HEK293 (cell line): Measurements from ENCODE around the gene COPS3.

Source experiments
- CTCF ChIA-PET: fragments of 350-600 bp; formaldehyde crosslinking; extraction: SDS; loops from one replicate; lab custom pipeline; 2021; ENCODE audit warnings: antibody characterized with exemption; lab: Yijun Ruan, JAX
- POLR2A ChIA-PET: fragments of 300-600 bp; formaldehyde crosslinking; extraction: SDS; loops from one replicate; lab custom pipeline; 2020; ENCODE audit warnings: antibody characterized with exemption, inconsistent platforms; lab: Yijun Ruan, JAX
- H3K27ac ChIP-seq: fragments of 200-500 bp; sonication (Bioruptor generic); 2 replicates; pipeline ENCODE4 v1.5.1; 2014; ENCODE audit warnings: low read depth, low read length, control low read depth, inconsistent platforms; ENCODE audit errors: extremely low read depth
- H3K36me3 ChIP-seq, 2 experiments: fragments of 200-500 bp in 1 of 2; sonication (Bioruptor generic) in 1 of 2; 1 replicate in 1 of 2; 2 replicates in 1 of 2; pipeline ENCODE4 v1.5.1; 2014 to 2017; ENCODE audit warnings: inconsistent platforms in 2 of 2, low read length in 2 of 2; ENCODE audit not compliant: control insufficient read depth in 2 of 2, insufficient read depth in 1 of 2
- H3K4me1 ChIP-seq: fragments of 200-500 bp; sonication (Bioruptor generic); 2 replicates; pipeline ENCODE4 v1.5.1; 2014; ENCODE audit warnings: mild to moderate bottlenecking, low read length, inconsistent platforms; ENCODE audit not compliant: control insufficient read depth, insufficient read depth
- H3K4me3 ChIP-seq: 2 replicates; pipeline ENCODE4 v1.5.1; 2011; ENCODE audit warnings: low read depth, mild to moderate bottlenecking, control low read depth, low read length, moderate library complexity
- H3K9me3 ChIP-seq: fragments of 200-500 bp; sonication (Bioruptor generic); 2 replicates; pipeline ENCODE4 v1.5.1; 2014; ENCODE audit warnings: low read depth, low read length, inconsistent platforms; ENCODE audit not compliant: control insufficient read depth, insufficient read depth
- EGR2 ChIP-seq: fragments of 450-650 bp; formaldehyde crosslinking; IDR thresholded peaks from 2 replicates; pipeline ENCODE4 v1.5.1; 2016; ENCODE audit warnings: low read depth, missing biosample characterization, missing genetic modification characterization
- KLF10 ChIP-seq: fragments of 450-650 bp; IDR thresholded peaks from 2 replicates; pipeline ENCODE4 v1.5.1; 2018; ENCODE audit warnings: missing biosample characterization, mild to moderate bottlenecking, missing genetic modification characterization
- SALL2 ChIP-seq: fragments of 450-650 bp; formaldehyde crosslinking; IDR thresholded peaks from 2 replicates; pipeline ENCODE4 v1.5.0; 2017; ENCODE audit warnings: missing biosample characterization, mild to moderate bottlenecking, missing genetic modification characterization, borderline replicate concordance
- ZFHX2 ChIP-seq: fragments of 450-650 bp; formaldehyde crosslinking; conservative IDR thresholded peaks from 2 replicates; pipeline ENCODE4 v1.5.1; 2016; ENCODE audit warnings: missing biosample characterization, missing genetic modification characterization
- ZFP69B ChIP-seq: fragments of 450-650 bp; formaldehyde crosslinking; IDR thresholded peaks from 2 replicates; pipeline ENCODE4 v1.5.1; 2016; ENCODE audit warnings: missing biosample characterization, missing genetic modification characterization
- ZIC2 ChIP-seq: fragments of 450-650 bp; formaldehyde crosslinking; IDR thresholded peaks from 2 replicates; pipeline ENCODE4 v1.5.1; 2016; ENCODE audit warnings: missing biosample characterization, missing genetic modification characterization
- ZNF112 ChIP-seq: fragments of 450-650 bp; formaldehyde crosslinking; IDR thresholded peaks from 2 replicates; pipeline ENCODE4 v1.5.0; 2017; ENCODE audit warnings: missing biosample characterization, missing genetic modification characterization
- ZNF114 ChIP-seq: fragments of 450-650 bp; formaldehyde crosslinking; IDR thresholded peaks from 2 replicates; pipeline ENCODE4 v1.5.0; 2017; ENCODE audit warnings: missing biosample characterization, missing genetic modification characterization
- ZNF184 ChIP-seq: fragments of 450-650 bp; IDR thresholded peaks from 2 replicates; pipeline ENCODE4 v1.5.1; 2018; ENCODE audit warnings: missing biosample characterization, mild to moderate bottlenecking, missing genetic modification characterization
- ZNF394 ChIP-seq: fragments of 450-650 bp; formaldehyde crosslinking; IDR thresholded peaks from 2 replicates; pipeline ENCODE4 v1.5.1; 2016; ENCODE audit warnings: missing biosample characterization, missing genetic modification characterization, mild to moderate bottlenecking, moderate library complexity, borderline replicate concordance
- ZNF416 ChIP-seq: fragments of 450-650 bp; formaldehyde crosslinking; IDR thresholded peaks from 2 replicates; pipeline ENCODE4 v1.5.1; 2016; ENCODE audit warnings: missing biosample characterization, missing genetic modification characterization
- ZNF544 ChIP-seq: fragments of 450-650 bp; formaldehyde crosslinking; IDR thresholded peaks from 2 replicates; pipeline ENCODE4 v1.5.0; 2017; ENCODE audit warnings: missing biosample characterization, missing genetic modification characterization
- ZNF555 ChIP-seq: fragments of 450-650 bp; formaldehyde crosslinking; conservative IDR thresholded peaks from 2 replicates; pipeline ENCODE4 v1.5.1; 2017; ENCODE audit warnings: missing biosample characterization, mild to moderate bottlenecking, missing genetic modification characterization, inconsistent platforms
- ZNF558 ChIP-seq: fragments of 450-650 bp; formaldehyde crosslinking; IDR thresholded peaks from 2 replicates; pipeline ENCODE4 v1.5.1; 2016; ENCODE audit warnings: missing biosample characterization, missing genetic modification characterization
- ZNF560 ChIP-seq: fragments of 450-650 bp; formaldehyde crosslinking; IDR thresholded peaks from 2 replicates; pipeline ENCODE4 v1.5.1; 2017; ENCODE audit warnings: missing biosample characterization, missing genetic modification characterization, borderline replicate concordance
- ZNF610 ChIP-seq: fragments of 450-650 bp; formaldehyde crosslinking; IDR thresholded peaks from 2 replicates; pipeline ENCODE4 v1.5.1; 2016; ENCODE audit warnings: missing biosample characterization, missing genetic modification characterization, borderline replicate concordance
- ZNF629 ChIP-seq: fragments of 450-650 bp; formaldehyde crosslinking; IDR thresholded peaks from 2 replicates; pipeline ENCODE4 v1.5.1; 2017; ENCODE audit warnings: missing biosample characterization, missing genetic modification characterization
- ZNF701 ChIP-seq: fragments of 450-650 bp; formaldehyde crosslinking; IDR thresholded peaks from 2 replicates; pipeline ENCODE4 v1.5.1; 2016; ENCODE audit warnings: missing biosample characterization, missing genetic modification characterization
- ZNF707 ChIP-seq: fragments of 450-650 bp; formaldehyde crosslinking; IDR thresholded peaks from 2 replicates; pipeline ENCODE4 v1.5.1; 2016; ENCODE audit warnings: missing biosample characterization, missing genetic modification characterization
- ZNF768 ChIP-seq: fragments of 450-650 bp; formaldehyde crosslinking; IDR thresholded peaks from 2 replicates; pipeline ENCODE4 v1.5.1; 2018; ENCODE audit warnings: missing biosample characterization, mild to moderate bottlenecking, missing genetic modification characterization
- ZNF791 ChIP-seq: fragments of 450-650 bp; formaldehyde crosslinking; IDR thresholded peaks from 2 replicates; pipeline ENCODE4 v1.5.1; 2016; ENCODE audit warnings: missing biosample characterization, missing genetic modification characterization
- ZXDB ChIP-seq: fragments of 450-650 bp; formaldehyde crosslinking; IDR thresholded peaks from 2 replicates; pipeline ENCODE4 v1.5.1; 2016; ENCODE audit warnings: missing biosample characterization, missing genetic modification characterization
- TF ChIP-seq, protein P1 (sequence below): fragments of 450-650 bp; formaldehyde crosslinking; IDR thresholded peaks from 2 replicates; pipeline ENCODE4 v1.5.1; 2017; ENCODE audit warnings: missing biosample characterization, missing genetic modification characterization
- TF ChIP-seq, protein P2 (sequence below): fragments of 450-650 bp; formaldehyde crosslinking; IDR thresholded peaks from 2 replicates; pipeline ENCODE4 v1.5.1; 2016; ENCODE audit warnings: missing biosample characterization, missing genetic modification characterization
- TF ChIP-seq, protein P3 (sequence below): fragments of 450-650 bp; formaldehyde crosslinking; IDR thresholded peaks from 2 replicates; pipeline ENCODE4 v1.5.1; 2016; ENCODE audit warnings: missing biosample characterization, missing genetic modification characterization
- TF ChIP-seq, protein P4 (sequence below): fragments of 450-650 bp; formaldehyde crosslinking; IDR thresholded peaks from 2 replicates; pipeline ENCODE4 v1.5.1; 2017; ENCODE audit warnings: missing biosample characterization, missing genetic modification characterization
- TF ChIP-seq, protein P5 (sequence below): fragments of 450-650 bp; formaldehyde crosslinking; IDR thresholded peaks from 2 replicates; pipeline ENCODE4 v1.5.1; 2016; ENCODE audit warnings: missing biosample characterization, missing genetic modification characterization

Gene COPS3

DNA sequence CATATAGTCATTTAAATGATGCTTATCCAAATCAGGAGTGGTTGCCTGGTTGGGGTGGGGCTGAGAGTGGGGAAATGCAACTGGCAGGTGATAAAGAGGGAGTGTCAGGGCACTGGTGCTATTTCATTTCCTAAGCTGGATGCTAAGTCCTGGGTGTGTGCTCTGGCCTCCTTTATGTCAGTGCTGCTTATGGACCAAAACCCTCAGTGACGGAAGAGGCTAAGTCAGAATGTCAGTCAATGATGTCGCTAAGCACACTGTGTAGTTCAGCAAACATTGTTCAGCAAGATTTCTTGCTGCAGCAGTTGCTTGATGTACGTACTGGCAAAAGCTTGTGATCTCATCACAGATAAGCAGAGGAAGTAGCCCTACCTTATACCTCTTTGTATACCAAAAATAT, 27.6 kb downstream of the COPS3 start:
- no peaks in the 10 kb centered on the region for H3K9me3 ChIP-seq
- CTCF ChIA-PET = interaction anchor here (0.5 kb wide), 1 partner anchor 334 kb away, joined by 3 read pairs; no protein-coding TSS in a partner anchor
- TF ChIP-seq ZNF610 (tag by site-specific recombination) = no peak
- no peak for TF ChIP-seq ZIC2
- TF ChIP-seq, protein P1, sequence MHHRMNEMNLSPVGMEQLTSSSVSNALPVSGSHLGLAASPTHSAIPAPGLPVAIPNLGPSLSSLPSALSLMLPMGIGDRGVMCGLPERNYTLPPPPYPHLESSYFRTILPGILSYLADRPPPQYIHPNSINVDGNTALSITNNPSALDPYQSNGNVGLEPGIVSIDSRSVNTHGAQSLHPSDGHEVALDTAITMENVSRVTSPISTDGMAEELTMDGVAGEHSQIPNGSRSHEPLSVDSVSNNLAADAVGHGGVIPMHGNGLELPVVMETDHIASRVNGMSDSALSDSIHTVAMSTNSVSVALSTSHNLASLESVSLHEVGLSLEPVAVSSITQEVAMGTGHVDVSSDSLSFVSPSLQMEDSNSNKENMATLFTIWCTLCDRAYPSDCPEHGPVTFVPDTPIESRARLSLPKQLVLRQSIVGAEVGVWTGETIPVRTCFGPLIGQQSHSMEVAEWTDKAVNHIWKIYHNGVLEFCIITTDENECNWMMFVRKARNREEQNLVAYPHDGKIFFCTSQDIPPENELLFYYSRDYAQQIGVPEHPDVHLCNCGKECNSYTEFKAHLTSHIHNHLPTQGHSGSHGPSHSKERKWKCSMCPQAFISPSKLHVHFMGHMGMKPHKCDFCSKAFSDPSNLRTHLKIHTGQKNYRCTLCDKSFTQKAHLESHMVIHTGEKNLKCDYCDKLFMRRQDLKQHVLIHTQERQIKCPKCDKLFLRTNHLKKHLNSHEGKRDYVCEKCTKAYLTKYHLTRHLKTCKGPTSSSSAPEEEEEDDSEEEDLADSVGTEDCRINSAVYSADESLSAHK (tag by site-specific recombination) = no peak
- no peak for TF ChIP-seq ZNF560 (tag by site-specific recombination)
- TF ChIP-seq KLF10 (tag by site-specific recombination) = no peak
- no peak for TF ChIP-seq ZNF558 (tag by site-specific recombination)
- TF ChIP-seq, protein P2, sequence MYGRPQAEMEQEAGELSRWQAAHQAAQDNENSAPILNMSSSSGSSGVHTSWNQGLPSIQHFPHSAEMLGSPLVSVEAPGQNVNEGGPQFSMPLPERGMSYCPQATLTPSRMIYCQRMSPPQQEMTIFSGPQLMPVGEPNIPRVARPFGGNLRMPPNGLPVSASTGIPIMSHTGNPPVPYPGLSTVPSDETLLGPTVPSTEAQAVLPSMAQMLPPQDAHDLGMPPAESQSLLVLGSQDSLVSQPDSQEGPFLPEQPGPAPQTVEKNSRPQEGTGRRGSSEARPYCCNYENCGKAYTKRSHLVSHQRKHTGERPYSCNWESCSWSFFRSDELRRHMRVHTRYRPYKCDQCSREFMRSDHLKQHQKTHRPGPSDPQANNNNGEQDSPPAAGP (tag by site-specific recombination) = no peak
- TF ChIP-seq ZXDB (tag by site-specific recombination) = no peak
- TF ChIP-seq, protein P3, sequence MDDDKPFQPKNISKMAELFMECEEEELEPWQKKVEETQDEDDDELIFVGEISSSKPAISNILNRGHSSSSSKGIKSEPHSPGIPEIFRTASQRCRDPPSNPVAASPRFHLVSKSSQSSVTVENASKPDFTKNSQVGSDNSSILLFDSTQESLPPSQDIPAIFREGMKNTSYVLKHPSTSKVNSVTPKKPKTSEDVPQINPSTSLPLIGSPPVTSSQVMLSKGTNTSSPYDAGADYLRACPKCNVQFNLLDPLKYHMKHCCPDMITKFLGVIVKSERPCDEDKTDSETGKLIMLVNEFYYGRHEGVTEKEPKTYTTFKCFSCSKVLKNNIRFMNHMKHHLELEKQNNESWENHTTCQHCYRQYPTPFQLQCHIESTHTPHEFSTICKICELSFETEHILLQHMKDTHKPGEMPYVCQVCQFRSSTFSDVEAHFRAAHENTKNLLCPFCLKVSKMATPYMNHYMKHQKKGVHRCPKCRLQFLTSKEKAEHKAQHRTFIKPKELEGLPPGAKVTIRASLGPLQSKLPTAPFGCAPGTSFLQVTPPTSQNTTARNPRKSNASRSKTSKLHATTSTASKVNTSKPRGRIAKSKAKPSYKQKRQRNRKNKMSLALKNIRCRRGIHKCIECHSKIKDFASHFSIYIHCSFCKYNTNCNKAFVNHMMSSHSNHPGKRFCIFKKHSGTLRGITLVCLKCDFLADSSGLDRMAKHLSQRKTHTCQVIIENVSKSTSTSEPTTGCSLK (tag by site-specific recombination) = no peak
- TF ChIP-seq ZNF544 (tag by site-specific recombination) = no peak
- no peak for TF ChIP-seq ZFP69B (tag by site-specific recombination)
- no peak for TF ChIP-seq ZNF791 (tag by site-specific recombination)
- TF ChIP-seq, protein P4, sequence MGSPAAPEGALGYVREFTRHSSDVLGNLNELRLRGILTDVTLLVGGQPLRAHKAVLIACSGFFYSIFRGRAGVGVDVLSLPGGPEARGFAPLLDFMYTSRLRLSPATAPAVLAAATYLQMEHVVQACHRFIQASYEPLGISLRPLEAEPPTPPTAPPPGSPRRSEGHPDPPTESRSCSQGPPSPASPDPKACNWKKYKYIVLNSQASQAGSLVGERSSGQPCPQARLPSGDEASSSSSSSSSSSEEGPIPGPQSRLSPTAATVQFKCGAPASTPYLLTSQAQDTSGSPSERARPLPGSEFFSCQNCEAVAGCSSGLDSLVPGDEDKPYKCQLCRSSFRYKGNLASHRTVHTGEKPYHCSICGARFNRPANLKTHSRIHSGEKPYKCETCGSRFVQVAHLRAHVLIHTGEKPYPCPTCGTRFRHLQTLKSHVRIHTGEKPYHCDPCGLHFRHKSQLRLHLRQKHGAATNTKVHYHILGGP (tag by site-specific recombination) = no peak
- TF ChIP-seq ZNF184 (tag by site-specific recombination) = no peak
- TF ChIP-seq ZNF701 (tag by site-specific recombination) = no peak
- no peak for TF ChIP-seq ZNF555
- TF ChIP-seq ZNF112 (tag by site-specific recombination) = no peak
- TF ChIP-seq ZNF394 = no peak
- TF ChIP-seq, all 188 proteins: peak for 0
- Histone ChIP-seq H3K4me1 (no peaks in the 10 kb centered on the region), H3K27ac (no peak overlapping the region), H3K36me3 (peaks cover 86 to 89% of the 10 kb centered on the region in 2 experiments), H3K4me3 (no peak overlapping the region)
- POLR2A ChIA-PET = interaction anchor here (1.6 kb wide), 1 partner anchor 27 kb away, joined by 8 read pairs; the partner anchor contains the start of gene COPS3

DNA sequence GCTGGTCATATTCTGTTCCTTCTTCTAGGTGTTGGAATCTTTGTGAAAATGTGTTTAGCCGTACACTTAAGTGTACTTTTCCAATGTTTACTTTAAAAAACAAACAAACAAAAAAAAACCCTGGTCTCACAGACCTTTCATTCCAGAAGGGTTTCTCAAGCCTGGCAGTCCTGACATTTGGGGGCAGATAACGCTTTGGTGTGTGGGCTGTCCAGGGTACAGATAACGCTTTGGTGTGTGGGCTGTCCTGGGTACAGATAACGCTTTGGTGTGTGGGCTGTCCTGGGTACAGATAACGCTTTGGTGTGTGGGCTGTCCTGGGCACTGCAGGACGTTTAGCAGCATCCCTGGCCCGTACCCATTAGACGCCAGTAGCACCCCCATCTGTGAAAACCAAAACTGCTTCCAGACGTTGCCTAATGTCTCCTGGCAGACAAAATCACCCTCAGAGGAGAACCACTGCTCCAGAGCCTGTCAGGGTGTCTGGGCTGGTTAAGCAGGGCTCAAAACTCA, 28.8 kb downstream of the COPS3 start:
- ChIA-PET POLR2A (no interaction called here), CTCF (interaction anchor here (0.6 kb wide), 1 partner anchor 61 kb away, joined by 3 read pairs; no protein-coding TSS in a partner anchor)
- Histone ChIP-seq H3K4me3 (no peak overlapping the region), H3K9me3 (no peaks in the 10 kb centered on the region), H3K4me1 (no peaks in the 10 kb centered on the region), H3K27ac (no peak overlapping the region), H3K36me3 (peaks cover 87 to 89% of the 10 kb centered on the region in 2 experiments)
- TF ChIP-seq SALL2 (tag by site-specific recombination) = no peak
- TF ChIP-seq, protein P5, sequence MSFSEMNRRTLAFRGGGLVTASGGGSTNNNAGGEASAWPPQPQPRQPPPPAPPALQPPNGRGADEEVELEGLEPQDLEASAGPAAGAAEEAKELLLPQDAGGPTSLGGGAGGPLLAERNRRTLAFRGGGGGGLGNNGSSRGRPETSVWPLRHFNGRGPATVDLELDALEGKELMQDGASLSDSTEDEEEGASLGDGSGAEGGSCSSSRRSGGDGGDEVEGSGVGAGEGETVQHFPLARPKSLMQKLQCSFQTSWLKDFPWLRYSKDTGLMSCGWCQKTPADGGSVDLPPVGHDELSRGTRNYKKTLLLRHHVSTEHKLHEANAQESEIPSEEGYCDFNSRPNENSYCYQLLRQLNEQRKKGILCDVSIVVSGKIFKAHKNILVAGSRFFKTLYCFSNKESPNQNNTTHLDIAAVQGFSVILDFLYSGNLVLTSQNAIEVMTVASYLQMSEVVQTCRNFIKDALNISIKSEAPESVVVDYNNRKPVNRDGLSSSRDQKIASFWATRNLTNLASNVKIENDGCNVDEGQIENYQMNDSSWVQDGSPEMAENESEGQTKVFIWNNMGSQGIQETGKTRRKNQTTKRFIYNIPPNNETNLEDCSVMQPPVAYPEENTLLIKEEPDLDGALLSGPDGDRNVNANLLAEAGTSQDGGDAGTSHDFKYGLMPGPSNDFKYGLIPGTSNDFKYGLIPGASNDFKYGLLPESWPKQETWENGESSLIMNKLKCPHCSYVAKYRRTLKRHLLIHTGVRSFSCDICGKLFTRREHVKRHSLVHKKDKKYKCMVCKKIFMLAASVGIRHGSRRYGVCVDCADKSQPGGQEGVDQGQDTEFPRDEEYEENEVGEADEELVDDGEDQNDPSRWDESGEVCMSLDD (tag by site-specific recombination) = no peak
- no peak for TF ChIP-seq ZNF114 (tag by site-specific recombination)
- TF ChIP-seq ZNF629 (tag by site-specific recombination) = no peak
- TF ChIP-seq ZNF768 (tag by site-specific recombination) = no peak
- no peak for TF ChIP-seq ZNF707
- peak; percentile 87 for TF ChIP-seq ZFHX2 (tag by site-specific recombination)
- TF ChIP-seq EGR2 (tag by site-specific recombination) = peak; percentile 81; the same call in 1 of the 2 replicates
- TF ChIP-seq ZNF416 (tag by site-specific recombination) = no peak
